Measurements from ENCODE around the gene MID1IP1. TPM values are rescaled to one million over a fixed set of nuclear protein-coding genes. Genes with fewer than 3 reads are reported as not detected.

MID1IP1 gene
- polyA plus RNA-seq, 1 donor from 2014 or later = 8.2 TPM

- Histone ChIP-seq H2AFZ (ENCODE audit: low read depth, low read length) (no peak overlapping the region), H3K79me2 (replicated peaks; ENCODE audit: insufficient read depth, low read length) (peaks cover 3% of the 10 kb centered on the region), H3K9me3 (ENCODE audit: low read length) (no peaks in the 10 kb centered on the region)
These were observed 2.6 kb downstream of the MID1IP1 start for GRCh38 chrX:38803588-38804431.

GRCh38 chrX:38804432-38804681 is 3.1 kb downstream of the MID1IP1 start:
- no peaks in the 10 kb centered on the region for H3K36me3 ChIP-seq (ENCODE audit: insufficient read depth, low read length)
- peaks cover 3% of the 10 kb centered on the region for H3K79me2 ChIP-seq (replicated peaks; ENCODE audit: insufficient read depth, low read length)
- H3K27ac ChIP-seq (ENCODE audit: low read length) = no peak overlapping the region
- H3K9me2 ChIP-seq (ENCODE audit: insufficient read depth, low read length) = no peaks in the 10 kb centered on the region
- peak overlapping the region; percentile 58 for H3K9ac ChIP-seq (ENCODE audit: low read length)
- H2AFZ ChIP-seq (ENCODE audit: low read depth, low read length) = no peak overlapping the region
- H3K9me3 ChIP-seq (ENCODE audit: low read length) = no peaks in the 10 kb centered on the region
- H3K4me3 ChIP-seq (ENCODE audit: low read length) = peak overlapping the region; percentile 63
- no peaks in the 10 kb centered on the region for H3F3A ChIP-seq (ENCODE audit: insufficient read depth, low read length, poor library complexity, severe bottlenecking)
- no peaks in the 10 kb centered on the region for H3K27me3 ChIP-seq (ENCODE audit: insufficient read depth, low read depth, low read length)
- no peak overlapping the region for H3K4me2 ChIP-seq (ENCODE audit: low read length)
- H4K20me1 ChIP-seq (ENCODE audit: insufficient read depth) = no peaks in the 10 kb centered on the region
- no peak for TF ChIP-seq SMC3 (conservative IDR thresholded peaks at IDR 0.05; ENCODE audit: poor library complexity)
- TF ChIP-seq POLR2AphosphoS5 (IDR thresholded peaks at IDR 0.05) = no peak
- TF ChIP-seq MXI1 (conservative IDR thresholded peaks at IDR 0.05; ENCODE audit: poor library complexity, severe bottlenecking) = no peak
- no peak for TF ChIP-seq TAF1 (IDR thresholded peaks at IDR 0.05; ENCODE audit: low read depth)
- no peak for TF ChIP-seq REST (IDR thresholded peaks at IDR 0.05; ENCODE audit: borderline replicate concordance)
- TF ChIP-seq EP300 (conservative IDR thresholded peaks at IDR 0.05; ENCODE audit: poor library complexity, severe bottlenecking) = no peak
- no peak for TF ChIP-seq RAD21 (conservative IDR thresholded peaks at IDR 0.05)
- no peak for TF ChIP-seq EZH2 (IDR thresholded peaks at IDR 0.05; ENCODE audit: borderline replicate concordance, insufficient read depth, low read length, poor library complexity, severe bottlenecking)

More at GRCh38 chrX:38803588-38804431, 2.6 kb downstream of the MID1IP1 start:
- no peak overlapping the region for H3K4me2 ChIP-seq (ENCODE audit: low read length)
- no peaks in the 10 kb centered on the region for H3K36me3 ChIP-seq (ENCODE audit: insufficient read depth, low read length)
- H3K27me3 ChIP-seq (ENCODE audit: insufficient read depth, low read depth, low read length) = no peaks in the 10 kb centered on the region
- H3K9ac ChIP-seq (ENCODE audit: low read length) = peak overlapping the region; percentile 58
- TF ChIP-seq RAD21 (conservative IDR thresholded peaks at IDR 0.05) = no peak
- no peak for TF ChIP-seq POLR2AphosphoS5 (IDR thresholded peaks at IDR 0.05)
- TF ChIP-seq EP300 (conservative IDR thresholded peaks at IDR 0.05; ENCODE audit: poor library complexity, severe bottlenecking) = no peak
- TF ChIP-seq REST (IDR thresholded peaks at IDR 0.05; ENCODE audit: borderline replicate concordance) = no peak
- TF ChIP-seq CTCF (IDR thresholded peaks at IDR 0.05; ENCODE audit: poor library complexity, severe bottlenecking) = no peak
- TF ChIP-seq SMC3 (conservative IDR thresholded peaks at IDR 0.05; ENCODE audit: poor library complexity) = no peak
- no peak for TF ChIP-seq TAF1 (IDR thresholded peaks at IDR 0.05; ENCODE audit: low read depth)
- TF ChIP-seq MXI1 (conservative IDR thresholded peaks at IDR 0.05; ENCODE audit: poor library complexity, severe bottlenecking) = no peak
- TF ChIP-seq EZH2 (IDR thresholded peaks at IDR 0.05; ENCODE audit: borderline replicate concordance, insufficient read depth, low read length, poor library complexity, severe bottlenecking) = no peak
- peak overlapping the region; percentile 63 for H3K4me3 ChIP-seq (ENCODE audit: low read length)
- no peak overlapping the region for H3K27ac ChIP-seq (ENCODE audit: low read length)
- H3F3A ChIP-seq (ENCODE audit: insufficient read depth, low read length, poor library complexity, severe bottlenecking) = no peaks in the 10 kb centered on the region
- no peaks in the 10 kb centered on the region for H4K20me1 ChIP-seq (ENCODE audit: insufficient read depth)
- no peaks in the 10 kb centered on the region for H3K9me2 ChIP-seq (ENCODE audit: insufficient read depth, low read length)

Data from neural cell (in vitro differentiated cells).